Keratinocyte (primary cell): ENCODE results near the gene NPFFR1.

Source experiments
- CTCF ChIP-seq, 3 experiments: IDR thresholded peaks in 1 of 3; conservative IDR thresholded peaks in 1 of 3; optimal IDR thresholded peaks in 1 of 3; 2 replicates in 2 of 3; 3 replicates in 1 of 3; pipeline versions ENCODE3 to v1.5.1; 2011; ENCODE audit warnings: low read length in 3 of 3, mild to moderate bottlenecking in 3 of 3, moderate library complexity in 2 of 3, control low read depth in 1 of 3, inconsistent platforms in 1 of 3; ENCODE audit not compliant: insufficient read depth in 2 of 3; ENCODE audit errors: extremely low read depth in 1 of 3
- EZH2 ChIP-seq: IDR thresholded peaks from one replicate; pipeline ENCODE4 v1.6.1; 2012; ENCODE audit warnings: inconsistent platforms, mild to moderate bottlenecking, low read length, moderate library complexity

DNA sequence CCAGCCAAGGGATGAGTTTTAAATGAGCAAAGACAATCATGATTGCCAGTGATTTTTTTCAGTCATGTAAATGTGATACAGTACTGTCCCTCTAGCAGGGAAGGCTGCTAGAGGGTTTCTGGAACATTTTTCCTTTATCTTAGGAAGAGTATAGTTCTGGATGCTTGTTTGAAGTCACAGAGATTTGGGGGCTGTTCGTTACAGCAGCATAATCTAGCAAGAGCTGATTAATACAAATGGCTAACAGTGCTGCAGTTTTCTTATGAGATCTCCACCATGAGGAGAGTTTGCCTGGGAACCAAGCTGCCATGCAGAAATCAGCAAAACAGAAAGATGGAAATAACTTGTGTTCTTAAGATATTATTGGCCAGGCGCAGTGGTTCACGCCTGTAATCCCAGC lies 42.7 kb downstream of the NPFFR1 start:
- TF ChIP-seq CTCF (optimal IDR thresholded peaks at IDR 0.05 in 1 of 3, IDR thresholded peaks at IDR 0.05 in 1 of 3, conservative IDR thresholded peaks at IDR 0.05 in 1 of 3; ENCODE audit: extremely low read depth in 1 of 3, insufficient read depth in 2 of 3, low read length in 3 of 3) (no peak), EZH2 (no peak)
